H9 (cell line): ENCODE data around the gene ADAMTS8. TPM values are rescaled to one million over a fixed set of nuclear protein-coding genes. Genes with fewer than 3 reads are reported as not detected.

Experiments used
- DNase-seq: peaks from one replicate; pipeline ENCODE4 v3.0.0-alpha.2; 2017
- H2AFZ ChIP-seq: one replicate; pipeline ENCODE4 v1.6.1; 2013; ENCODE audit warnings: mild to moderate bottlenecking, low read length, control low read depth, moderate library complexity
- H2AK5ac ChIP-seq: 2 replicates; pipeline ENCODE4 v1.6.1; 2013; ENCODE audit warnings: low read length, control low read depth, mixed read lengths; ENCODE audit not compliant: insufficient read length
- H2BK120ac ChIP-seq: one replicate; pipeline ENCODE4 v1.6.1; 2013; ENCODE audit warnings: low read depth, mild to moderate bottlenecking, low read length, control low read depth, inconsistent platforms; ENCODE audit not compliant: poor library complexity, severe bottlenecking
- H2BK12ac ChIP-seq: 2 replicates; pipeline ENCODE4 v1.6.1; 2013; ENCODE audit warnings: low read length, control low read depth, mixed read lengths, low read depth; ENCODE audit not compliant: insufficient read length
- H2BK15ac ChIP-seq: 2 replicates; pipeline ENCODE4 v1.6.1; 2013; ENCODE audit warnings: low read depth, low read length, control low read depth
- H2BK20ac ChIP-seq: one replicate; pipeline ENCODE4 v1.6.1; 2013; ENCODE audit warnings: low read depth, mild to moderate bottlenecking, low read length, control low read depth, inconsistent platforms; ENCODE audit not compliant: poor library complexity, severe bottlenecking
- H2BK5ac ChIP-seq: 2 replicates; pipeline ENCODE4 v1.6.1; 2013; ENCODE audit warnings: low read length, control low read depth, mixed read lengths; ENCODE audit not compliant: insufficient read length
- H3K14ac ChIP-seq: 2 replicates; pipeline ENCODE4 v1.6.1; 2013; ENCODE audit warnings: low read length, control low read depth; ENCODE audit not compliant: insufficient read depth
- H3K18ac ChIP-seq: 2 replicates; pipeline ENCODE4 v1.6.1; 2013; ENCODE audit warnings: low read depth, mild to moderate bottlenecking, mixed read lengths, low read length, control low read depth; ENCODE audit not compliant: insufficient read length
- H3K23ac ChIP-seq: 2 replicates; pipeline ENCODE4 v1.6.1; 2013; ENCODE audit warnings: low read length, control low read depth, mixed read lengths, low read depth; ENCODE audit not compliant: insufficient read length
- H3K23me2 ChIP-seq: 2 replicates; pipeline ENCODE4 v1.6.1; 2013; ENCODE audit warnings: low read depth, mild to moderate bottlenecking, mixed read lengths, low read length, control low read depth; ENCODE audit not compliant: insufficient read length, poor library complexity, severe bottlenecking
- H3K27ac ChIP-seq: 2 replicates; pipeline ENCODE4 v1.5.1; 2013; ENCODE audit warnings: low read length, control low read depth, mixed read lengths, low read depth; ENCODE audit not compliant: insufficient read length
- H3K27me3 ChIP-seq: 2 replicates; pipeline ENCODE4 v1.6.1; 2013; ENCODE audit warnings: low read length, control low read depth, inconsistent platforms; ENCODE audit not compliant: insufficient read depth
- H3K4ac ChIP-seq: 2 replicates; pipeline ENCODE4 v1.6.1; 2013; ENCODE audit warnings: low read depth, mild to moderate bottlenecking, control low read depth, inconsistent platforms, low read length, moderate library complexity
- H3K4me1 ChIP-seq: 2 replicates; pipeline ENCODE4 v1.6.1; 2013; ENCODE audit warnings: low read length, control low read depth, inconsistent platforms; ENCODE audit not compliant: insufficient read depth
- H3K4me2 ChIP-seq: 2 replicates; pipeline ENCODE4 v1.6.1; 2013; ENCODE audit warnings: low read length, control low read depth, mixed read lengths; ENCODE audit not compliant: insufficient read length, insufficient read depth
- H3K56ac ChIP-seq: 2 replicates; pipeline ENCODE4 v1.6.1; 2013; ENCODE audit warnings: low read depth, mild to moderate bottlenecking, mixed read lengths, low read length, control low read depth; ENCODE audit not compliant: insufficient read length
- H3K79me1 ChIP-seq: 2 replicates; pipeline ENCODE4 v1.6.1; 2013; ENCODE audit warnings: low read depth, mild to moderate bottlenecking, moderate library complexity, low read length, control low read depth, inconsistent platforms; ENCODE audit not compliant: insufficient read depth, poor library complexity, severe bottlenecking
- H3K79me2 ChIP-seq: 2 replicates; pipeline ENCODE4 v1.6.1; 2013; ENCODE audit warnings: low read length, control low read depth, inconsistent platforms; ENCODE audit not compliant: insufficient read depth
- H3K9ac ChIP-seq: 2 replicates; pipeline ENCODE4 v1.6.1; 2013; ENCODE audit warnings: low read length, control low read depth, mixed read lengths; ENCODE audit not compliant: insufficient read length; ENCODE audit errors: extremely low read depth
- H3K9me3 ChIP-seq: one replicate; pipeline ENCODE4 v1.6.1; 2013; ENCODE audit warnings: low read depth, low read length, inconsistent platforms; ENCODE audit not compliant: control insufficient read depth
- H3T11ph ChIP-seq: one replicate; pipeline ENCODE4 v1.6.1; 2013; ENCODE audit warnings: mild to moderate bottlenecking, low read length, control low read depth, inconsistent platforms
- H4K20me1 ChIP-seq: one replicate; pipeline ENCODE4 v1.6.1; 2013; ENCODE audit not compliant: control insufficient read depth, insufficient read length, insufficient read depth
- H4K5ac ChIP-seq: 2 replicates; pipeline ENCODE4 v1.6.1; 2013; ENCODE audit warnings: low read depth, mild to moderate bottlenecking, mixed read lengths, low read length, control low read depth; ENCODE audit not compliant: insufficient read length
- H4K8ac ChIP-seq: replicated peaks from 2 replicates; pipeline ENCODE4 v1.6.1; 2013; ENCODE audit warnings: low read length, control low read depth, mixed read lengths, low read depth; ENCODE audit not compliant: insufficient read length
- H4K91ac ChIP-seq: 2 replicates; pipeline ENCODE4 v1.6.1; 2013; ENCODE audit warnings: low read depth, mild to moderate bottlenecking, moderate library complexity, mixed read lengths, low read length, control low read depth; ENCODE audit not compliant: insufficient read length
- H3K27ac Mint-ChIP-seq, 3 experiments: 2 replicates in 2 of 3; 3 replicates in 1 of 3; pipeline ENCODE4 v1.8.0; 2020 to 2021; ENCODE audit warnings: mixed read lengths in 3 of 3, mild to moderate bottlenecking in 1 of 3, moderate library complexity in 1 of 3
- H3K27me3 Mint-ChIP-seq: 2 replicates; pipeline ENCODE4 v1.8.0; 2021; ENCODE audit warnings: low read depth, mild to moderate bottlenecking, moderate library complexity, mixed read lengths
- H3K36me3 Mint-ChIP-seq, 3 experiments: 2 replicates in 2 of 3; 3 replicates in 1 of 3; pipeline ENCODE4 v1.8.0; 2020 to 2021; ENCODE audit warnings: low read depth in 3 of 3, mixed read lengths in 3 of 3; ENCODE audit not compliant: insufficient read depth in 1 of 3
- H3K4me1 Mint-ChIP-seq, 2 experiments: 2 replicates each; pipeline ENCODE4 v1.8.0; 2020; ENCODE audit warnings: mixed read lengths in 2 of 2
- H3K4me3 Mint-ChIP-seq, 2 experiments: 2 replicates in 1 of 2; 3 replicates in 1 of 2; pipeline ENCODE4 v1.8.0; 2020 to 2021; ENCODE audit warnings: mild to moderate bottlenecking in 2 of 2, mixed read lengths in 2 of 2, moderate library complexity in 1 of 2
- H3K9me3 Mint-ChIP-seq, 2 experiments: 2 replicates in 1 of 2; 3 replicates in 1 of 2; pipeline ENCODE4 v1.8.0; 2020; ENCODE audit warnings: mild to moderate bottlenecking in 2 of 2, mixed read lengths in 2 of 2, moderate library complexity in 1 of 2
- WGBS: extraction: QIAGEN DNeasy Blood & Tissue Kit; methylation state at CpG from one replicate; pipeline ENCODE4 v1.1.7; 2013; ENCODE audit warnings: missing lambda C conversion rate, low lambda C conversion rate, mixed read lengths; ENCODE audit not compliant: insufficient read length; ENCODE audit errors: extremely low coverage; 5-methylcytosine and 5-hydroxymethylcytosine counted together
- total RNA-seq: library from RNA; stranded (reverse); gene quantifications from 2 replicates; pipeline ENCODE4 v1.2.1, GENCODE V29; 2021
- TF ChIP-seq, protein P1 (sequence below): fragments of 200-600 bp; sonication (generic); conservative IDR thresholded peaks from 3 replicates; pipeline ENCODE4 v1.8.0; 2021; ENCODE audit warnings: antibody characterized with exemption, mild to moderate bottlenecking

ADAMTS8 gene
- total RNA-seq, 1 experiment from 2014 or later: 5.0 TPM

DNA sequence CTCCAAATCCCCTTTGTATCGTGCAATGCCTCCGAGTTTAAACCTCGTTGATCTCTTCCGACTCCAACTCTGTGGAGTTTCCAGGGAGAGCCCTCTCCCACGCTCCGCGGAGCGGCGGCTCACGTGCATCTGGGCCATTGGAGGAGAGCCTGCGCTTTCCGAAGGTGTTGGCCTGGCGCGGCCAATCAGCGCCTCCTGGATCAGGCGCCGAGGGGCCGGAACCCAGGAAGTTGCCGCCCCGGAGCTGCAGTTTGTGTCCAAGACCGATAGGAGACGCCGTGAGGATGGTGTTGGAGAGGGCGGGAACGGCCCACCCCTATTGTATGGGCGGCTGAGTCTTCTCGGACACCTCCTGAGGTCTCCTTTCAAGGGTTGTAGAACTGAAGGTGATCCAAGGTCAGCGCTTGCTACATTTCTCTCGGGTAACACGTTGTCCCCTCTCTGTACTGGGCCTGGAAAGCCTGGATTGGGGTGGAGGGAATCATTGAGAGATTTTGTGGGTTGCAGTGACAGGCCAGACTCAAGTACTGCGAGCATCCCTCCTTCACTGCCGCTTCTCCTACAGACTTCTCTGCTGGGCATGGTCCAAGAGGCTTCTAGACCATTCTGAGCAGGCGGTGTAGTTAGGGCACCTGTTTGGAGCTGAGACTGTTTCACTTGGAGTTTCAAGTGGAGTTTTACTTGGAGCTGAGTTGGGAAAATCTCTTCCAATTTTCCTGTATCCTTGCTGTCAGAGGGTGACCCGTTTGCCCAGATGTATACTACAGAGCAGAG lies 21.8 kb upstream of the ADAMTS8 start:
- Histone ChIP-seq H3K4me2 (peak overlapping the region; percentile 87), H4K8ac (no peak overlapping the region), H3K27ac (no peak overlapping the region), H3K23ac (no peak overlapping the region), H2BK20ac (no peak overlapping the region), H3K4ac (no peak overlapping the region), H3K79me1 (no peaks in the 10 kb centered on the region), H3K23me2 (peaks cover 20% of the 10 kb centered on the region), H3T11ph (no peak overlapping the region), H3K9me3 (no peaks in the 10 kb centered on the region), H3K56ac (no peak overlapping the region), H4K91ac (no peak overlapping the region), H3K27me3 (peaks cover 18% of the 10 kb centered on the region; the same call in 1 of the 2 replicates), H2AK5ac (no peak overlapping the region), H3K79me2 (no peaks in the 10 kb centered on the region), H3K9ac (no peak overlapping the region), H2BK120ac (no peak overlapping the region), H3K14ac (no peak overlapping the region; the same call in 1 of the 2 replicates), H2BK5ac (no peak overlapping the region), H2AFZ (no peak overlapping the region), H3K4me1 (0 out of 2 replicates have a peak, but pooled peaks cover 2% of the 10 kb centered on the region), H2BK15ac (no peak overlapping the region), H3K18ac (no peak overlapping the region), H2BK12ac (no peak overlapping the region), H4K5ac (no peak overlapping the region), H4K20me1 (no peaks in the 10 kb centered on the region)
- Mint-ChIP-seq H3K9me3 (peaks cover 2 to 4% of the 10 kb centered on the region in 2 experiments; a peak in 4 of 5 replicates), H3K36me3 (no peaks in the 10 kb centered on the region), H3K27me3 (peaks cover 97% of the 10 kb centered on the region), H3K27ac (no peak overlapping the region; a peak in 1 of 7 replicates), H3K4me1 (peaks cover 8 to 11% of the 10 kb centered on the region in 2 experiments), H3K4me3 (peak overlapping the region; percentile 73 to 87)
- no CpG with 5 or more reads among the region's 34 CpGs for WGBS
- TF ChIP-seq, protein P1, sequence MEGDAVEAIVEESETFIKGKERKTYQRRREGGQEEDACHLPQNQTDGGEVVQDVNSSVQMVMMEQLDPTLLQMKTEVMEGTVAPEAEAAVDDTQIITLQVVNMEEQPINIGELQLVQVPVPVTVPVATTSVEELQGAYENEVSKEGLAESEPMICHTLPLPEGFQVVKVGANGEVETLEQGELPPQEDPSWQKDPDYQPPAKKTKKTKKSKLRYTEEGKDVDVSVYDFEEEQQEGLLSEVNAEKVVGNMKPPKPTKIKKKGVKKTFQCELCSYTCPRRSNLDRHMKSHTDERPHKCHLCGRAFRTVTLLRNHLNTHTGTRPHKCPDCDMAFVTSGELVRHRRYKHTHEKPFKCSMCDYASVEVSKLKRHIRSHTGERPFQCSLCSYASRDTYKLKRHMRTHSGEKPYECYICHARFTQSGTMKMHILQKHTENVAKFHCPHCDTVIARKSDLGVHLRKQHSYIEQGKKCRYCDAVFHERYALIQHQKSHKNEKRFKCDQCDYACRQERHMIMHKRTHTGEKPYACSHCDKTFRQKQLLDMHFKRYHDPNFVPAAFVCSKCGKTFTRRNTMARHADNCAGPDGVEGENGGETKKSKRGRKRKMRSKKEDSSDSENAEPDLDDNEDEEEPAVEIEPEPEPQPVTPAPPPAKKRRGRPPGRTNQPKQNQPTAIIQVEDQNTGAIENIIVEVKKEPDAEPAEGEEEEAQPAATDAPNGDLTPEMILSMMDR: peak; percentile 85
- peak; percentile 94 for DNase-seq
